Kidney epithelial cell (primary cell): ENCODE measurements around the gene TEDDM1. TPM values are rescaled to one million over a fixed set of nuclear protein-coding genes. Genes with fewer than 3 reads are reported as not detected.

ENCODE experiments used
- DNase-seq: peaks from one replicate; pipeline ENCODE4 v3.0.0-alpha.2; 2010; ENCODE audit warnings: low read depth
- H3K27me3 ChIP-seq: 2 replicates; pipeline ENCODE4 v1.6.0; 2011; ENCODE audit warnings: low read length; ENCODE audit not compliant: control insufficient read depth, insufficient read depth
- H3K36me3 ChIP-seq: 2 replicates; pipeline ENCODE4 v1.5.1; 2011; ENCODE audit warnings: low read length; ENCODE audit not compliant: control insufficient read depth, insufficient read depth
- H3K4me3 ChIP-seq: 2 replicates; pipeline ENCODE4 v1.5.1; 2011; ENCODE audit warnings: low read depth, mild to moderate bottlenecking, control low read depth, low read length
- total RNA-seq: library from RNA; depleted of rRNA; stranded (reverse); fragments of >200 nt; gene quantifications from 2 replicates; pipeline ENCODE4 v1.2.3, GENCODE V29; 2015
- TF ChIP-seq, protein P1 (sequence below): IDR thresholded peaks from 2 replicates; pipeline ENCODE4 v1.5.1; 2011; ENCODE audit warnings: mild to moderate bottlenecking, moderate library complexity, low read length, control low read depth, inconsistent platforms; ENCODE audit not compliant: insufficient read depth, poor library complexity, severe bottlenecking

The TEDDM1 gene
- total RNA-seq, 1 donor from 2014 or later, result not detected

- TF ChIP-seq, protein P1, sequence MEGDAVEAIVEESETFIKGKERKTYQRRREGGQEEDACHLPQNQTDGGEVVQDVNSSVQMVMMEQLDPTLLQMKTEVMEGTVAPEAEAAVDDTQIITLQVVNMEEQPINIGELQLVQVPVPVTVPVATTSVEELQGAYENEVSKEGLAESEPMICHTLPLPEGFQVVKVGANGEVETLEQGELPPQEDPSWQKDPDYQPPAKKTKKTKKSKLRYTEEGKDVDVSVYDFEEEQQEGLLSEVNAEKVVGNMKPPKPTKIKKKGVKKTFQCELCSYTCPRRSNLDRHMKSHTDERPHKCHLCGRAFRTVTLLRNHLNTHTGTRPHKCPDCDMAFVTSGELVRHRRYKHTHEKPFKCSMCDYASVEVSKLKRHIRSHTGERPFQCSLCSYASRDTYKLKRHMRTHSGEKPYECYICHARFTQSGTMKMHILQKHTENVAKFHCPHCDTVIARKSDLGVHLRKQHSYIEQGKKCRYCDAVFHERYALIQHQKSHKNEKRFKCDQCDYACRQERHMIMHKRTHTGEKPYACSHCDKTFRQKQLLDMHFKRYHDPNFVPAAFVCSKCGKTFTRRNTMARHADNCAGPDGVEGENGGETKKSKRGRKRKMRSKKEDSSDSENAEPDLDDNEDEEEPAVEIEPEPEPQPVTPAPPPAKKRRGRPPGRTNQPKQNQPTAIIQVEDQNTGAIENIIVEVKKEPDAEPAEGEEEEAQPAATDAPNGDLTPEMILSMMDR, result no peak
- no peak overlapping the region for H3K4me3 ChIP-seq
- no peak for DNase-seq
- H3K27me3 ChIP-seq, result no peaks in the 10 kb centered on the region
- H3K36me3 ChIP-seq, result no peaks in the 10 kb centered on the region
Observed at GRCh38 chr1:182405578-182405977, 5.1 kb upstream of the TEDDM1 start.

- Histone ChIP-seq H3K4me3 (no peak overlapping the region), H3K36me3 (no peaks in the 10 kb centered on the region), H3K27me3 (no peaks in the 10 kb centered on the region)
- TF ChIP-seq, protein P1, result no peak
- DNase-seq, result no peak
Observed at GRCh38 chr1:182404781-182405180, 4.3 kb upstream of the TEDDM1 start.

DNA sequence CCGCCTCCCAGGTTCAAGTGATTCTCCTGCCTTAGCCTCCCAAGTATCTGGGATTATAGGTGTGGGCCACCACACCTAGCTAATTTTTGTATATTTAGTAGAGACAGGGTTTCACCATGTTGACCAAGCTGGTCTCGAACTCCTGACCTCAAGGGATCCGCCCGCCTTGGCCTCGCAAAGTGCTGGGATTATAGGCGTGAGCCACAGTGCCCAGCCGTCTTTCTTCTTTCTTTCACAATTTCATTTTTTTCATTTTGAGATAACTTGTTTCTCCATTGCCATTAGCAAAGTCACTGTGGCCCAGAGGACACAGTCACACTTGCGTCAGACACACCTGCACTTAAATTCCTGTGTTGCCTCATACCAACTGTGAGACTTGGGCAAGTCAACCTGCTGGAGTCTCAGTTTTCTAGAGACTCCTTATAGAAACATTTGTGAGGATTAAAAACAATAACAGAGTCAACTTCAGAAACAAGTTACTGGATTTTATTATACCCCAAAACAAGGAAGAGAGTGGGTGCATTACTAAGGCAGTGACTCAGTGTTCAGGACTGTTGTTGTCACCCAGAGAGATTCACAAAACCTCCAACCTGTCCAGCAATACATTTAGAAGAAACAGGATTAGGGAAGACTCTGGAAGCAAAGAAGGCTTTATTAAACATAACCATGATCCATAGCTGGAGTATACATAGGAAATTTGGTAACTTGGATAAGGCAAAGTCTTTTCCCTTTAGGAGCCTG, 2.6 kb downstream of the TEDDM1 start:
- H3K27me3 ChIP-seq, result no peaks in the 10 kb centered on the region
- no peaks in the 10 kb centered on the region for H3K36me3 ChIP-seq
- TF ChIP-seq, protein P1, result no peak
- H3K4me3 ChIP-seq, result no peak overlapping the region
- no peak for DNase-seq

DNA sequence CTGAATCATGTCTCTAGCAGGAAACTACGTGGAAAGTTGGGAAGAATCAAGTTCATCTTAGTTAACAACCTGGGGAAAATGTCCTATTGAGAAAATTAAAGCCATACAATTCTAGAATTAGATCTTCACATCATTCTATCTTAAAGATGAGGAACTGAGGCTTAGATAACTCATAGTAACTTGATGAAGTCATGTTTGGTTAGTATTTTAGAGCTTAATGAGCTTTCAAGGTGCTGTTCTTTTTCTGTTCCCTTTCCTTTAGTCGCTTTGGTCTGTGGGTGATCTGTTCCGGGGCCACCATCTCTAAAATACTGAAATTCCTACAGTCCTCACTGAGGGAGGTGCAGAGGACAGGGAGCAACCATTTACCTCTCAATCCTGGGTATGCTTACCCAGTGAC, 4.6 kb downstream of the TEDDM1 start:
- Histone ChIP-seq H3K4me3 (no peak overlapping the region), H3K27me3 (no peaks in the 10 kb centered on the region), H3K36me3 (no peaks in the 10 kb centered on the region)
- no peak for DNase-seq
- TF ChIP-seq, protein P1, result no peak

DNA sequence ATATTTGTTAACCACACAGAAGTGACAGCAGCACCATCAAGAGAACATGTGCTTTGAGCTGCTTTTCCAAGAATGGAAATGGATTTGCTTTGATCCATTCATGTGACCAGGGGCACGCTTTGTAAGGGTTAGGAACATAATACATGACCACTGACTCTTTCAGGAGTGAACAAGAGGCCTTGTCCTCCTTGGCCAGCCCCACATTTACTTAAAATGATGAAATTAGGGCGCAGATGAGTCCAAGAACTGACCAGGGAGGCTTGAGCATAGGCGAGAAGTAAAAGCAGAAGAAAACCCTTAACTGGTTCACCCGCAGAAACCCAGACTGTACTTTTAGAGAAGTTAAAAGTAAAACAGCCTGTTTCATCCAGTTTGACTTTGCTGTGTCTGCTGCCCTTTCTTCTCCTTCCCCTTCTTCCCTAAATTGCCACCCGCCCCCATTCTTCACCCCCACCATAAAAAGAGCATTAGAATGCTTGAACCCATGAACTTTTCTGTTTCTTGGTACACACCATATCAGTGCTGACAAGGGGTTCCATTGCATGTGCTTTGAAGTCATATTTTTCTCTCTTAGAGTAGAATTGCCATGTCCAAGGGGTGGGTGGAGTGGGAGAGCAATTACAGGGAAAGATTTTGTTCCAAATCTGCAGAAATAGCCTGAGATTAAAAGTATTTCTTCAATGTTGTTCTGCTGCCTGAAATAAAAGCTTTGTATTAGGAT, 6.3 kb downstream of the TEDDM1 start:
- H3K27me3 ChIP-seq, result no peaks in the 10 kb centered on the region
- no peak for DNase-seq
- H3K4me3 ChIP-seq, result no peak overlapping the region
- TF ChIP-seq, protein P1, result no peak
- no peaks in the 10 kb centered on the region for H3K36me3 ChIP-seq
